ENCODE results near the gene ZNF80.

Gene ZNF80

DNA sequence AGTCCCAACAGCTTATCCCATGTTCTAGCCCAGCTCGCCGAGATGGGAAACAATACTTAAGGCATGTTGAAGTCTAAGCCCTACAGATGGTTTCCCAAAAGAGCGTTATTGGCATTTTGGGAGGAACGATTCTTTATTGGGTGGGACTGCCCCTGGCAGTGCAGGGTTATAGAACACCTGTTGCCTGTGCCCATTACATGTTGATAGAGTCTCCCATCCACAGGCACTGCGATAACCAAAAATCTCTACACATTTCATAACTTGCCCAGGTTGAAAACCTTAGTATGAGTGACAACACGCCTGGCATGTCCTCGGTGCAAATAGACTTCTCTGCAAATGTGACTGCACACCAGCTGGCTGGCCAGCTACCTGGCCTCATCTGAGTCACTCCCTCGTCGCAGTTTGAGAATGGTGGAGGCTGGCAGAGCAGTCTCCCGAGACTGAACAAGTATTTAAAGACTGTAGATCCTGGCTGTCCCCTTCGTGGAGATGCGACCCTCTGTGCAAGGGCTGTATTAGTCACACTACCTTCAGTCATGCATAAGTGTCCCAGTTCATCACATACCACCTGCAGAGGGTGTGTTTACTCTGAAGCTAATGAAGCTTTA, 18.7 kb downstream of the ZNF80 start:
- no peak for DNase-seq

DNA sequence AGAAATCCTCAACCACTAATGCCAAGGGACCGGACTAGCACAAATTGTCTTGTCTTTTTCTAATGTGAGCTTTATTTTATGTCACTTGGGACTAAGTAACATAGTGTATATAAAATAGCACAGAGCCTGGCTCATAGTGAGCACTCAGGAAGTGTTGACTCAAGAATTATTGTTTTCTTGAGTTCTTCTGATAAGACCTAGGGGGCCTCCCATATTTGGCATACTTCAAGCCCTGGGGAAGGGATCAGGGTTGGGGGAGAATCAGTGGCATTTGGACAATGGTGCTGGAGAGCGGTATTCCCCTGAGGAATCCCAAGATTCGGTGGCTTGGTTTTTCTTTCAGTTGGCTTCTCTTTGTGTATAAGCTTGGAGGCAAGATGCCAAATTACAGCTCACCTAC, 19.4 kb downstream of the ZNF80 start:
- DNase-seq, result no peak

DNA sequence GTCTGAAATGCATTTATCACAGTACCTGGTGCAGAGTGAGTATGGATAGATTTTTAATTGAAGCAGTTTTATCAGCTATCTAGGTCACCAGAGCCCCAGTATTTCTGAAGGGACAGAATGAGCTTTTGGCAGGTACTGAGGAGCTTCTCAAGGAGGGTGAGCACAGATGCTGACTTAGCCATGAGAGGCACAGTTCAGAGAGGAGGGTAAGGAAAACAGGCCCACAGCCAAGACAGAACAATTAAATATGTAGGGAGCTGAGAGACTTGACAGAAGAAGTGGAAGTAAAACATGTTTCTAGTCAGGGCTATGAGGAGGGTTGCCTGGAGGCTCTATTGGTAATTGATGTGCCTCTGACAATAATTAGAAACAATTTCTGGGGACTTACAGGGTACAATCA, 20.1 kb downstream of the ZNF80 start:
- DNase-seq, result no peak

DNA sequence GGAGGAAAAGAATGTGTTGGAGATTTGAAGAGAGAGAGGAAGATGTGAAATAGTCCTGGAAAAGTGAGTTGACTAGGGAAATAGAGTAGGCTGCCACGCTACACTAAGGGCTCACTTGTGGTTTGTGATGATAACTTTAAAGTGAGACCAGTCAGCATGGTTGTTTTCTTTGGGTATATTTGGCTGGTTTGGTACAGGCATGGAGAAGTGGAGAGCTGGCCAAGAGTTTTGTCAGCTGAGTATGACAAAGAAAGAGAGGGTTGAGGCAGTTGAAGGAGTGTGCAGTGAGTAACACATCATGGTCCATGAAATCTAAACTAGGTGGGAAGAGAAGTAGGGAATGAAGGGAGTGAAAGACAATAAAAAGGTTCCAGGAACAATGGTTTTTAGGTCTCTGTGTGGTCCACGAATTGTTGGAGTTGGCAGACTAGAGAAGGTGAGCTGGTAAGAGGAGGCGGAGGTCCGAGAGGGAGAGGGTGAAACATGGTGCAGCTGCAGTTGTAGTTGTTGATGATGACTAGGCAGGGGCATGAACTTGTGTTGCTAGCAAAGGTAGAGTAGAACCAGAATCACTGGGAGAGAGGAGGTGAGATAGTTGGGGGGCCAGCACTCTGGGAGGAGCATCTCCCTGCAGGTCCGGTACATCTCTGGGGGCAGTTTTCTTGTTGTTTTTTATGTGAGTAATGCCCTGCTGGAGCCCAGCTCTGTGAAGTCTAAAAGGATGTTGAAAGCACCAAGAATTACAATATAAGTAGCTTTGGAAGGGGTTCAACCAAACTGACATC, 21.0 kb downstream of the ZNF80 start:
- DNase-seq, result no peak

DNA sequence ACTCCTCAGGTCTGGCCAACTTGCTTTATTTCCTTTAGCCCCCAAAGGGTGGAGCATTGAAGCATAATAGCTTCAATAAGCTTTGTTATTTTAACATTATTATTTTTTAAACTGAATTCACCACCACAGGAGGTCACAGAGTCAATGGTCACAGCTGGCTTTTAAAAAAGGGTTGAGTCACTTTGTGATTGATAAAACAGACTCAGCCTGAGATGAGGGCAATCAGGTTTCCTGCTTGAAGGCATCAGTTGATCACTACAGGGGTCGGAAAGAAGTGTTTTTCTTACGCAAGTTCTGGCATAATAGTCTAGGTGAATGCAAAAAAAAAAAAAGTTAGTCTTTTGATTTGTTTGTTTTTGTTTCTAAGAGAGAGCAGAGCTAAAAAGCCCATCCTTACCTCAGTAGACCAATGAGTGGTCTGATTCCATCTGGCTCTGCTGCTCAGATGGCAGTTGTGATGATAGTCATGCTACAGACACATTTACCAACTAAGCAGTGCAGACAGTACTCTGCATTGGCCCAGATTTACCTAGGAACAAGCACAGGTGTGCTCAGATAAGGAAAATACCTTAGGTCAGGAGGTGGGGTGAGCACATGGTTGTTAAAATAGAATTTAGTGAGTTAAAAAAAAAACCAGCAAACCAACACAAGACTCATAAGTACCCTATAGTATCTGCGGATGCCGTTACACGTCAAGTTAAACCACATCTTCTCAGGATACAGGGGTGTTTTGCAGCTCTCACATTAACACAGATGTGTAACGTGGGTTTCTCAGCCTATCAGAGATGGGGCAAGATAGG, 22.6 kb downstream of the ZNF80 start:
- DNase-seq, result no peak

DNA sequence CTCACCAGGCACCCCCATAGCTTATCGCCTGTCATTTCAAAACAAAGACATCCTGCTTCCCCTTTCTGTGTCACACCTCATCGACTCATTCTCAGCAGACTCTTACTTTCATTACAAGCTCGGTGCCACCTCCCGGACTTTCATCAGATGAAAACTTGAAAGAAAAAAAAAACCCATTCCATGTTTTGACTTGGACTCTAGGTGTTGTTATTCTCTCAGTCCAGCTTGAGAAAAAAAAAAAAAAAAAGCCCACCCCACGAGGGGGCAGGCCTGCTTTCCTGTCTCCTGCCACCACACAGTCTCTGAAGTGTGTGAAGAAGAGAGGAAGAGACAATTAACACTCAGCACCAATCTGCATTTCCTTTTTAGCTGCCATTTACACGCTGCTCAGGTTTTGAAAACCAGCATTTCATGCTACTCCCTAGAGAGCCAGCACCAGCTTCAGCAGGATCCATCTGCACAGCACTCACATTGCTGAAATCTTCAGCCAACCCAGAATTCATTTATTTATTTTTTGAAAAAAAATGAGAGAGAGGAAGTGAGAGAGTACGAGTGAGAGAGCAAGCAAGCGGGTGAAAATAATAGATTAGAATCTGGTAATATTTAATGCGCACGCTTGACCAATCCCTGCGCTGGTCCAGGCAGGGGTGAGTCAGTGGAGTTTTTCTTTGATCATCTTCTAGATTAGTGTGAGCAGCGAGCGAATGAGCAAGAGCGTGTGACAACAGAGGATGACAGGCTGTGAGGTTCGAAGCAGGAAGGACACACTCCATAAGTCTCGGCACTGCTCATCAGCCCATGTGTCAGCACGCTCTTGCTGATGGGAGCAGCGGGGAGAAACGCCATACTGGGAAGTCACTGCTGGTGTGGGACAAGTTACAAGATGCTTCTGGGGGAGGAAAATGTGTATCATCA, 23.5 kb downstream of the ZNF80 start:
- no peak for DNase-seq

DNA sequence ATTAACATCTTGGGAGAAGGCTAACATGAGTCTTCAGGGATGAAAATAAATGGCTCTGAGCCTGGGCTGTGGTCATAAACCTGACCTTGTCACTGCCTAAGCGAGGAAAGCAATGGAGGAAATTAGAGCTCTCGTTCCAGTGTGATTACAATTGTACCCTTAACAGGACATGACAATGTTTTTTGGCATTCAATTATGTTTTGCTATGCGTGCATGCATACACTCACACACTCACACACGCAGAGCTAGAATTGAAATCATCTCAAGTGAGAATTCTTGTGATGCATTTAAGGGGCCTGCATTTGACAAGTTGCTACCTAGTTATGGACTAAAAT, 24.1 kb downstream of the ZNF80 start:
- DNase-seq, result no peak

DNA sequence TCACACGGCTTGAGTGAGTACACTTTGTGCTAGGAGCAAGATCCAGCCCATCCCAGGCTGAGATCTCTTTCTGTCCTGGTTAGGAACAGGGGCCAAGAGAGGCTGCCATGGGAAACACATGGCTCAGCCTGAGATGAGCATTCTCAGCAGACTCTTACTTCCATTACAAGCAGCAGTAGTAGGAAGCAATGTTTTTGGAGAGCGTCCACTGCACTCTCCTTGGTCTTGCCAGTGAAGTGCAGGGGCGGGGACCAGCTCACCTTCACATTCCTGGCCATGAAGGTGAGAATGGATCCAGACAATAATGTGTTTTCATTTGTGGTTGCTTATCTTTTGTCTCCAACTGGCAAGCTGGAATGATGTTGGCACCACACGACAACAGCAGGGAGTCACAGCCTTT, 24.7 kb downstream of the ZNF80 start:
- no peak for DNase-seq

DNA sequence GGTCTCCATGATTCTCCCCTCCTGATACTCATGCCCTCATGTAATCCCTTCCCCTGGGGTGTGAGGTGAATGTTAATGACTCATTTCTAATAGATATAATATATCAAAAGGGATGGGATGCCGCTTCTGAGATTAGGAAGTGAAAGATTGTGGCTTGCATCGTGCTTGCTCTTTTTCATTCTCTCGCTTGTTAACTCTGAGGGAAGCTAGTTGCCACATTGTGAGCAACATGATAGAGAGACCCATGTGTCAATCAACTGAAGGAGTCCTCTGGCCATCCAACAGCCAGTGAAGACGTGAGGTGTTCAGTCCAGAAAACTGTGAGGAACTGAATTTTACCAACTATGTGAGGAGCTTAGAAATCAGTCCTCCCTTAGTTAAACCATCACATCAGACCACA, 29.6 kb downstream of the ZNF80 start:
- DNase-seq, result no peak

DNA sequence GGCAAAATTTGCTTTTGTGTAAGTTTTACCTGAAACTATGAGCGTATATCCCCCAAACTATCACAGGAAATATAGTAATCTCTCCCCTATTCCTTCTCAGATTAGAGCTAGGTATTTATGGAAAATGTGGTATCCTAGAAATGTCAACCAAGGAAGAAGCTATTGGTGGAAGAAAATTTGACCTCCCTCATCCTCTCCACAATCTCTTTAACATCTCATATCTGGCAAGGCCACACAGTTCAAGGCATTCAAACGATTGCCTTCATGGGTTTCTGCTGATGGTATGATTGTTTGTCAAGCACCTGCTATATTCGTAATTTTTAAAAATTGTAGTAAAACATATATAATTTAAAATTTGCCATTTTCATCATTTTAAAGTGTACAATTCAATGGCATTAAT, 31.0 kb downstream of the ZNF80 start:
- DNase-seq, result no peak

DNA sequence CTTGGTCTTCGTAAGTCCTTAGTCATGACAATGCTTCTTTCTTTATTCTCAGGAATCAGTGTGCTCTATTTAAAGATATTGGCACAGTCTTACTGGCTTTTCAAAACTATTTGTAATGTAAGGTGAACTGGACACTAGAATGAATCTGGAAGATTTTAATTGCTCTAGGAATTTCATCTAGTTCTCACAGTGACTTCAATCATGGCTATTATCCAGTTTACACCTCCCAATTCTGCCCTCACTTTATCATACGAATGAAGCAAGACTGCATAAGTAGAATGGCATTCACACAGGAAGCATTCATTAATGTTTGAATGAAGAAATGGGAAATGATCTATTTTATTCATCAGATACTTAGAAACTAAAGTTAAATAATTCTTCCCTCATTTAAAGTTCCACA, 31.8 kb downstream of the ZNF80 start:
- no peak for DNase-seq

DNA sequence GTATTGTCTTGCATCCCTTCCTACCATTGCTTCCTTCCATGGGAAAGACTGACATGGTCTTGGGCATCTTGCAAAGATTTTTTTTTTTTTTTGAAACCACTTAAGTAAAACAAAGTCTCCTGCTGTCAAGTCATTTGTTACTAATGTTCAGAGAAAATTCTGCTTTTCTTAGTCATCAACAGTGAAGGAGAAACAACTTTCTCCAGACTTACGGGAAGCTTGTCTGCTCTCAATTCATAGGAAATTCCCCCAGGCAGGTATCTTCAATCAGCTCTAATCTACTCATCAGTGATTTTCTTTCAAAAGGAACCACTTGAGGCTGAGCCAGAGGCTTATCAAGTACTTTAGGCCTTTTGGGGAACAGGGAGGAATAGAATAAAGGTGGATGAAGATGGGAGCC, 42.6 kb downstream of the ZNF80 start:
- DNase-seq, result no peak

DNA sequence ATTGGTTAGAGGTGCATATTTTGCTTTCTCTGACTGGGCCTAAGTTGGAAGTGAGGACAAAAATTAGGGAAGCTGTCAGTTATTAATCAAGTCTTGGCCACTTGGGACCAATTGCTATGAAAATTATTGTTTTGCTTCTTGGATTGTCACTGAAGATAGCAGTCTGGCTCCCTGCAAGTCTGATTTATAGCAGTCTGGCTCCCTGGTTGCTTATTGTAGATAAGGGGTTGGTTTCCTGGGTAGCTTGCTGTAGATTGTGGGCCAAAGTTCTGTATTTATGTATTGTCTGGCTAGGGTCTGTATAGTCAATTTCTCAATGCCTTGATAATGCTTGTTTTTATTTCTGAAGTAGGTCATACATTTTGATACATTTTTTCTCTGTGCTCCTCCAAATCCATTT, 45.2 kb downstream of the ZNF80 start:
- DNase-seq, result no peak

DNA sequence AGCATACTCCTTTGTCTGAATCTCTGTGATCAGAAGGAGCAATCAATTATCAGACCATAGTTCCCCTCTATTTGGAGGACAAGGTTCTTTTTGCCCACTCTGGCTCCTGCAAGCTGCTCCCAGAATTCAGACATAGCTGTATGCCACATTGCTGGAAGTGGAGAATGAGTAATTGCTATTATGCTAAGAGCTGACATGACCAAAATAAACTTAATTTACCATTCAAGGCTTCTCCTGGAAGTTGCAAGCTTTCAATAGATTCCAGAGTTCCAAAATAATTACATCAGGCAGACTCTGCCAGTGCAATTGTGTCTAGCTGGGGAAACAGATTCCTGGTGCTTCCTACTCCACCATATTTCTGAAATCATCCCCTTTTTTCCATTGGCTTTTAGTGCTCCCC, 50.9 kb downstream of the ZNF80 start:
- no peak for DNase-seq
